ENCODE results near the gene ATG9B. TPM values are rescaled to one million over a fixed set of nuclear protein-coding genes. Genes with fewer than 3 reads are reported as not detected.
A peak's percentile ranks its signal among the peaks of the same experiment; 100 is the strongest.

ATG9B gene
- total and polyA plus RNA-seq, 9 of the 15 experiments (the other 6 are each of a cell fraction or from before 2014, with no cell fraction given) = 0.29 to 8.0 (median 2.1) TPM

DNA sequence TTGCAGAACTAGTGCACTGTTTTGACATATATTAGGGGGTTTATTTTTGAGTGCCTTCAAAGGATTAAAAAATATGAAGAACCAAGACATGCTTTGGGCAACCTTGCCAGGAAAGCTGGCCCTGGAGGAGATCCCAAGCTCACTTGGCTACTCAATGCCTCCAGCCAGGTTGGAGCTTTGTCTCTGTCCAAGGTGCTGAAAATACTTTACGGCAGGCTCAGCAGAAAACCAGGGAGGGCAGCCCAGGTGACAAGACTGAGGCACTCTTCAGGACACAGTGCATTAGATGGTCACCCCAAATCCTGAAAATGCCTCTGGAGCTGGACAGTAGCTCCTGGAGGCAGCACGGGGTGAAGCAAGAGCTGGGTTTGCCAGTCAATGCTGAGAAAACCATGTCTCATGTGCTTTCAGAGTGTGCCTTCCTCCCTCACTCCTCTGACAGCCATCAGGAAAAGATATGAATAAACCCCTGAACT, 40.4 kb downstream of the ATG9B start (continued):
- TF ChIP-seq OTX1 (CRISPR knock-in tag; IDR thresholded peaks at IDR 0.05) (no peak), FOXK2 (conservative IDR thresholded peaks at IDR 0.05 in 1 of 2, IDR thresholded peaks at IDR 0.05 in 1 of 2; ENCODE audit: low read depth in 2 of 2) (no peak), HDAC3 (IDR thresholded peaks at IDR 0.05; ENCODE audit: borderline replicate concordance, partially characterized antibody) (no peak), ZNF124 (CRISPR knock-in tag; IDR thresholded peaks at IDR 0.05) (no peak), TAF15 (IDR thresholded peaks at IDR 0.05; ENCODE audit: low read depth, low read length) (no peak), COPS2 (conservative IDR thresholded peaks at IDR 0.05) (no peak)
- TF ChIP-seq, protein P1, sequence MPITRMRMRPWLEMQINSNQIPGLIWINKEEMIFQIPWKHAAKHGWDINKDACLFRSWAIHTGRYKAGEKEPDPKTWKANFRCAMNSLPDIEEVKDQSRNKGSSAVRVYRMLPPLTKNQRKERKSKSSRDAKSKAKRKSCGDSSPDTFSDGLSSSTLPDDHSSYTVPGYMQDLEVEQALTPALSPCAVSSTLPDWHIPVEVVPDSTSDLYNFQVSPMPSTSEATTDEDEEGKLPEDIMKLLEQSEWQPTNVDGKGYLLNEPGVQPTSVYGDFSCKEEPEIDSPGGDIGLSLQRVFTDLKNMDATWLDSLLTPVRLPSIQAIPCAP (CRISPR knock-in tag; IDR thresholded peaks at IDR 0.05; ENCODE audit: borderline replicate concordance) = 0 out of 2 replicates have a peak, but pooled peaks have one; percentile 45
- TF ChIP-seq, protein P2, sequence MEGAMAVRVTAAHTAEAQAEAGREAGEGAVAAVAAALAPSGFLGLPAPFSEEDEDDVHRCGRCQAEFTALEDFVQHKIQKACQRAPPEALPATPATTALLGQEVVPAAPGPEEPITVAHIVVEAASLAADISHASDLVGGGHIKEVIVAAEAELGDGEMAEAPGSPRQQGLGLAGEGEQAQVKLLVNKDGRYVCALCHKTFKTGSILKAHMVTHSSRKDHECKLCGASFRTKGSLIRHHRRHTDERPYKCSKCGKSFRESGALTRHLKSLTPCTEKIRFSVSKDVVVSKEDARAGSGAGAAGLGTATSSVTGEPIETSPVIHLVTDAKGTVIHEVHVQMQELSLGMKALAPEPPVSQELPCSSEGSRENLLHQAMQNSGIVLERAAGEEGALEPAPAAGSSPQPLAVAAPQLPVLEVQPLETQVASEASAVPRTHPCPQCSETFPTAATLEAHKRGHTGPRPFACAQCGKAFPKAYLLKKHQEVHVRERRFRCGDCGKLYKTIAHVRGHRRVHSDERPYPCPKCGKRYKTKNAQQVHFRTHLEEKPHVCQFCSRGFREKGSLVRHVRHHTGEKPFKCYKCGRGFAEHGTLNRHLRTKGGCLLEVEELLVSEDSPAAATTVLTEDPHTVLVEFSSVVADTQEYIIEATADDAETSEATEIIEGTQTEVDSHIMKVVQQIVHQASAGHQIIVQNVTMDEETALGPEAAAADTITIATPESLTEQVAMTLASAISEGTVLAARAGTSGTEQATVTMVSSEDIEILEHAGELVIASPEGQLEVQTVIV (CRISPR knock-in tag; IDR thresholded peaks at IDR 0.05; ENCODE audit: borderline replicate concordance) = no peak; the same call in 1 of the 2 replicates
- TF ChIP-seq, protein P3, sequence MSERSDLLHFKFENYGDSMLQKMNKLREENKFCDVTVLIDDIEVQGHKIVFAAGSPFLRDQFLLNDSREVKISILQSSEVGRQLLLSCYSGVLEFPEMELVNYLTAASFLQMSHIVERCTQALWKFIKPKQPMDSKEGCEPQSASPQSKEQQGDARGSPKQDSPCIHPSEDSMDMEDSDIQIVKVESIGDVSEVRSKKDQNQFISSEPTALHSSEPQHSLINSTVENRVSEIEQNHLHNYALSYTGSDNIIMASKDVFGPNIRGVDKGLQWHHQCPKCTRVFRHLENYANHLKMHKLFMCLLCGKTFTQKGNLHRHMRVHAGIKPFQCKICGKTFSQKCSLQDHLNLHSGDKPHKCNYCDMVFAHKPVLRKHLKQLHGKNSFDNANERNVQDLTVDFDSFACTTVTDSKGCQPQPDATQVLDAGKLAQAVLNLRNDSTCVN (CRISPR knock-in tag; IDR thresholded peaks at IDR 0.05) = no peak
- TF ChIP-seq, protein P4, sequence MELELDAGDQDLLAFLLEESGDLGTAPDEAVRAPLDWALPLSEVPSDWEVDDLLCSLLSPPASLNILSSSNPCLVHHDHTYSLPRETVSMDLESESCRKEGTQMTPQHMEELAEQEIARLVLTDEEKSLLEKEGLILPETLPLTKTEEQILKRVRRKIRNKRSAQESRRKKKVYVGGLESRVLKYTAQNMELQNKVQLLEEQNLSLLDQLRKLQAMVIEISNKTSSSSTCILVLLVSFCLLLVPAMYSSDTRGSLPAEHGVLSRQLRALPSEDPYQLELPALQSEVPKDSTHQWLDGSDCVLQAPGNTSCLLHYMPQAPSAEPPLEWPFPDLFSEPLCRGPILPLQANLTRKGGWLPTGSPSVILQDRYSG (tag; conservative IDR thresholded peaks at IDR 0.05; ENCODE audit: low read depth) = peak; percentile 66
- TF ChIP-seq, protein P5, sequence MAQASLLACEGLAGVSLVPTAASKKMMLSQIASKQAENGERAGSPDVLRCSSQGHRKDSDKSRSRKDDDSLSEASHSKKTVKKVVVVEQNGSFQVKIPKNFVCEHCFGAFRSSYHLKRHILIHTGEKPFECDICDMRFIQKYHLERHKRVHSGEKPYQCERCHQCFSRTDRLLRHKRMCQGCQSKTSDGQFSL (CRISPR knock-in tag; IDR thresholded peaks at IDR 0.05) = no peak
- TF ChIP-seq, protein P5 (tag; IDR thresholded peaks at IDR 0.05) = 0 out of 4 replicates have a peak, but pooled peaks of 1 of the 2 experiments have one; percentile 14
- TF ChIP-seq, protein P6, sequence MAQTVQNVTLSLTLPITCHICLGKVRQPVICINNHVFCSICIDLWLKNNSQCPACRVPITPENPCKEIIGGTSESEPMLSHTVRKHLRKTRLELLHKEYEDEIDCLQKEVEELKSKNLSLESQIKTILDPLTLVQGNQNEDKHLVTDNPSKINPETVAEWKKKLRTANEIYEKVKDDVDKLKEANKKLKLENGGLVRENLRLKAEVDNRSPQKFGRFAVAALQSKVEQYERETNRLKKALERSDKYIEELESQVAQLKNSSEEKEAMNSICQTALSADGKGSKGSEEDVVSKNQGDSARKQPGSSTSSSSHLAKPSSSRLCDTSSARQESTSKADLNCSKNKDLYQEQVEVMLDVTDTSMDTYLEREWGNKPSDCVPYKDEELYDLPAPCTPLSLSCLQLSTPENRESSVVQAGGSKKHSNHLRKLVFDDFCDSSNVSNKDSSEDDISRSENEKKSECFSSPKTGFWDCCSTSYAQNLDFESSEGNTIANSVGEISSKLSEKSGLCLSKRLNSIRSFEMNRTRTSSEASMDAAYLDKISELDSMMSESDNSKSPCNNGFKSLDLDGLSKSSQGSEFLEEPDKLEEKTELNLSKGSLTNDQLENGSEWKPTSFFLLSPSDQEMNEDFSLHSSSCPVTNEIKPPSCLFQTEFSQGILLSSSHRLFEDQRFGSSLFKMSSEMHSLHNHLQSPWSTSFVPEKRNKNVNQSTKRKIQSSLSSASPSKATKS (CRISPR knock-in tag; IDR thresholded peaks at IDR 0.05) = no peak
- TF ChIP-seq, protein P7, sequence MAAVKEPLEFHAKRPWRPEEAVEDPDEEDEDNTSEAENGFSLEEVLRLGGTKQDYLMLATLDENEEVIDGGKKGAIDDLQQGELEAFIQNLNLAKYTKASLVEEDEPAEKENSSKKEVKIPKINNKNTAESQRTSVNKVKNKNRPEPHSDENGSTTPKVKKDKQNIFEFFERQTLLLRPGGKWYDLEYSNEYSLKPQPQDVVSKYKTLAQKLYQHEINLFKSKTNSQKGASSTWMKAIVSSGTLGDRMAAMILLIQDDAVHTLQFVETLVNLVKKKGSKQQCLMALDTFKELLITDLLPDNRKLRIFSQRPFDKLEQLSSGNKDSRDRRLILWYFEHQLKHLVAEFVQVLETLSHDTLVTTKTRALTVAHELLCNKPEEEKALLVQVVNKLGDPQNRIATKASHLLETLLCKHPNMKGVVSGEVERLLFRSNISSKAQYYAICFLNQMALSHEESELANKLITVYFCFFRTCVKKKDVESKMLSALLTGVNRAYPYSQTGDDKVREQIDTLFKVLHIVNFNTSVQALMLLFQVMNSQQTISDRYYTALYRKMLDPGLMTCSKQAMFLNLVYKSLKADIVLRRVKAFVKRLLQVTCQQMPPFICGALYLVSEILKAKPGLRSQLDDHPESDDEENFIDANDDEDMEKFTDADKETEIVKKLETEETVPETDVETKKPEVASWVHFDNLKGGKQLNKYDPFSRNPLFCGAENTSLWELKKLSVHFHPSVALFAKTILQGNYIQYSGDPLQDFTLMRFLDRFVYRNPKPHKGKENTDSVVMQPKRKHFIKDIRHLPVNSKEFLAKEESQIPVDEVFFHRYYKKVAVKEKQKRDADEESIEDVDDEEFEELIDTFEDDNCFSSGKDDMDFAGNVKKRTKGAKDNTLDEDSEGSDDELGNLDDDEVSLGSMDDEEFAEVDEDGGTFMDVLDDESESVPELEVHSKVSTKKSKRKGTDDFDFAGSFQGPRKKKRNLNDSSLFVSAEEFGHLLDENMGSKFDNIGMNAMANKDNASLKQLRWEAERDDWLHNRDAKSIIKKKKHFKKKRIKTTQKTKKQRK (IDR thresholded peaks at IDR 0.05; ENCODE audit: borderline replicate concordance, low read depth, low read length) = no peak
